ENCODE data around the gene ATP9A. TPM values are rescaled to one million over a fixed set of nuclear protein-coding genes. Genes with fewer than 3 reads are reported as not detected.

The ATP9A gene
- total RNA-seq, 6 experiments from 2014 or later = 21.4 to 34.0 (median 22.8) TPM

DNA sequence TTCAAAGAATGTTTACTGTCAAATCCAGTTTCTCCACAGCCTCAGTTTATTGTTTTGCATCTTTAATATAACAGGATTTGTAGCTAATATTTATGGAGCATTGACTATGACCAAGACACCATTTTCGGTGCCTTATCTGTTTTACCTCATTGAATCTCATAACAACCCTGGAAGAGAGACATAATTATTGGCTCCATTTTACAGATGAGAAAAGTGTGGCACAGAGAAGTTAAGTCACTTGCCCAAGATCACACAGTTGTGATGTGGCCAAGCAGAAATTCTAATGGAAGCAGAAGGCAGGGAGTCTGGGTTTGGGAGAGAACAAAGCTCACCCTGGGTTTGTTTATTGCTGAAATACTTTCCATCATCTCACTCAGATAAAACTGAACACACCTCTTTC is 208.1 kb downstream of the ATP9A start:
- Mint-ChIP-seq H3K27ac (no peak overlapping the region), H3K36me3 (ENCODE audit: low read depth) (peaks cover 12% of the 10 kb centered on the region), H3K4me1 (ENCODE audit: low read depth) (peaks cover 51% of the 10 kb centered on the region), H3K9me3 (peaks cover 11% of the 10 kb centered on the region; the same call in 1 of the 2 replicates), H3K27me3 (ENCODE audit: insufficient read depth) (peaks cover 24% of the 10 kb centered on the region), H3K4me3 (peak overlapping the region; percentile 93)
- no peak for TF ChIP-seq CTCF (IDR thresholded peaks at IDR 0.05)
- DNase-seq = no peak

DNA sequence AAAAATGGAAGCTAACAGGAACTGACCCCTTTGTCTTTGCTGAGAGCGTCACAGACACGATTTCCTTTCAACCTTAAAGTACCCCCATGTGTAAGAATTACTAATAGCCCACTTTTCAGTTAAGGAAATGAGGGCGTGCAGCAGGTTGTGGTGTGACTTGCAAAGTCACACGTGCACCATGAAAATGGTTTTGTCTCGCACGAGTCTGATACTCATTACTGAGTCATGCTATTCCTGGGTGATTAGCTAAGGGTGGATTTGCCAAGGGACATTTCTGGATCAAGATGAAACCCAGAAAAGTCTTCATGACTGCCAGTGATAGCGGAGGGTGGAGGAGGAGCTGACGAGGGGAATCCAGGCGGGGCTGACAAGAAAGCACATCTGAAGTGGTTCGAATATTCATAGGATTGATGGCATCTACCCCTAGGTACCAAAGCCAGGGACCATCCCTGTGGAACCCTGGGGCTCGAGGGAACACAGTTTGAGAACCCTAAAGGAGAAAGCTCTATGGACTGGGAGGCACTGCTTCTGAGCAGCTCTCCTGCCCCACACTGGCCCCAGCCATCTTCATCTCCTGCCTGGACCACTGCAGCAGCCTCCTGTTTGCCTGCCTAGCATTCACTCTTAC is 213.5 kb downstream of the ATP9A start:
- Mint-ChIP-seq H3K36me3 (ENCODE audit: low read depth) (peaks cover 12% of the 10 kb centered on the region), H3K4me3 (peak overlapping the region; percentile 54), H3K9me3 (peaks cover 16% of the 10 kb centered on the region), H3K27me3 (ENCODE audit: insufficient read depth) (peaks cover 39% of the 10 kb centered on the region), H3K27ac (peak overlapping the region; percentile 79), H3K4me1 (ENCODE audit: low read depth) (peaks cover 28% of the 10 kb centered on the region)
- TF ChIP-seq CTCF (IDR thresholded peaks at IDR 0.05) = no peak
- peak; percentile 89 for DNase-seq

DNA sequence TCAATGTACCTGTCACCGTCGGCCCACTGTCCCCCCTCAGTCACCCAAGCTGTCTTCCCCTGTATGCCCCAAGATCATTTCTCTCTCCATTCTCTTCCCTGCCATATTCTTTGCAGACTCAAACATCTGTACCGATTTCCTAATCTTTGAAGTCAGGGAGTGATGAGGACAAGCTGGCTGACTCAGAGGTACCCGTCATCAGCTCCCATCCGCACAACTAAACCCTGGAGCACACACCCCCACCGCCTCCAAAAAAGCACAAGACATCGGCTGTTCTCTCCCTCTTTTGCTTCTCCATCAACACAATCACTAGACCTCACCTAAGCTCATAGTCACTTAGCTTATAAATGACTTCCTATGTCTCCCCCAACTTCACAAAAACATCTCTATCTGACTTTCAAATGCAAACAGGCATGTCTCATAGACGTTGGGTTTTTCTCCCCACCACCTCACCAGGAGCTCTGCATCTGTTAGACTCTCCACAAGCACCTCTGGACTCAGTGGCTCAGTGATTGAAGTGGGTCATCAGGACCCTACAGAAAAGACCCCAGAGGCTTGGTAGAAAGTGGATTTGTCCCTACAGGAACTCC is 214.2 kb downstream of the ATP9A start:
- TF ChIP-seq CTCF (IDR thresholded peaks at IDR 0.05) = no peak
- H3K27ac Mint-ChIP-seq = peak overlapping the region; percentile 79
- peaks cover 16% of the 10 kb centered on the region for H3K9me3 Mint-ChIP-seq
- H3K27me3 Mint-ChIP-seq (ENCODE audit: insufficient read depth) = peaks cover 39% of the 10 kb centered on the region
- peaks cover 12% of the 10 kb centered on the region for H3K36me3 Mint-ChIP-seq (ENCODE audit: low read depth)
- H3K4me3 Mint-ChIP-seq = peak overlapping the region; percentile 54
- peak; percentile 55 for DNase-seq
- H3K4me1 Mint-ChIP-seq (ENCODE audit: low read depth) = peaks cover 26% of the 10 kb centered on the region

- H3K4me1 Mint-ChIP-seq (ENCODE audit: low read depth) = peaks cover 26% of the 10 kb centered on the region
- H3K4me3 Mint-ChIP-seq = no peak overlapping the region
- peaks cover 8% of the 10 kb centered on the region for H3K36me3 Mint-ChIP-seq (ENCODE audit: low read depth)
- H3K27me3 Mint-ChIP-seq (ENCODE audit: insufficient read depth) = peaks cover 35% of the 10 kb centered on the region
- peaks cover 13% of the 10 kb centered on the region for H3K9me3 Mint-ChIP-seq
- no peak overlapping the region for H3K27ac Mint-ChIP-seq
- TF ChIP-seq CTCF (IDR thresholded peaks at IDR 0.05) = no peak
- no peak for DNase-seq
Observed at GRCh38 chr20:51551186-51551585, 217.0 kb downstream of the ATP9A start.

- no peak for TF ChIP-seq CTCF (IDR thresholded peaks at IDR 0.05)
- DNase-seq = no peak
- no peak overlapping the region for H3K27ac Mint-ChIP-seq
- H3K9me3 Mint-ChIP-seq = peaks cover 6% of the 10 kb centered on the region
- H3K36me3 Mint-ChIP-seq (ENCODE audit: low read depth) = peaks cover 7% of the 10 kb centered on the region; the same call in 1 of the 2 replicates
- H3K27me3 Mint-ChIP-seq (ENCODE audit: insufficient read depth) = peaks cover 19% of the 10 kb centered on the region
- peaks cover 11% of the 10 kb centered on the region for H3K4me1 Mint-ChIP-seq (ENCODE audit: low read depth)
- no peak overlapping the region for H3K4me3 Mint-ChIP-seq
Observed at GRCh38 chr20:51549474-51549873, 218.7 kb downstream of the ATP9A start.

Data from HFFc6 (cell line).